GM19463 (cell line): Measurements from ENCODE around the gene CLDN1.

Source experiments
- ATAC-seq: cut with Tn5 transposase; IDR thresholded peaks from one replicate; pipeline ENCODE4 v1.9.1; 2021; ENCODE audit warnings: mild to moderate bottlenecking, moderate library complexity; ENCODE audit not compliant: unreplicated experiment

The CLDN1 gene

GRCh38 chr3:190321789-190322603 is at the start of gene CLDN1:
CLDN1 (minus strand) TSS chr3:190322446; CDS start chr3:190322206, 240 bp downstream.
- peak; percentile 85 for ATAC-seq

GRCh38 chr3:190371152-190371551 is 48.9 kb upstream of the CLDN1 start:
- no peak for ATAC-seq

GRCh38 chr3:190370369-190370768 is 48.1 kb upstream of the CLDN1 start:
- no peak for ATAC-seq

GRCh38 chr3:190369668-190370295 is 47.5 kb upstream of the CLDN1 start:
- ATAC-seq: no peak

- no peak for ATAC-seq
Measured at GRCh38 chr3:190368881-190369280, 46.6 kb upstream of the CLDN1 start.

- no peak for ATAC-seq
Measured at GRCh38 chr3:190366133-190366532, 43.9 kb upstream of the CLDN1 start.

GRCh38 chr3:190362258-190362657 is 40.0 kb upstream of the CLDN1 start:
- ATAC-seq: no peak

- no peak for ATAC-seq
Measured at GRCh38 chr3:190361791-190362190, 39.5 kb upstream of the CLDN1 start.

GRCh38 chr3:190360228-190360627 is 38.0 kb upstream of the CLDN1 start:
- ATAC-seq: no peak

- no peak for ATAC-seq
Measured at GRCh38 chr3:190359813-190360212, 37.6 kb upstream of the CLDN1 start.

- ATAC-seq: no peak
Measured at GRCh38 chr3:190357468-190357867, 35.2 kb upstream of the CLDN1 start.

GRCh38 chr3:190356246-190356645 is 34.0 kb upstream of the CLDN1 start:
- ATAC-seq: no peak

- ATAC-seq: no peak
Measured at GRCh38 chr3:190352861-190353457, 30.7 kb upstream of the CLDN1 start.

- no peak for ATAC-seq
Measured at GRCh38 chr3:190346541-190346940, 24.3 kb upstream of the CLDN1 start.

- ATAC-seq: no peak
Measured at GRCh38 chr3:190345878-190346277, 23.6 kb upstream of the CLDN1 start.

GRCh38 chr3:190345027-190345821 is 23.0 kb upstream of the CLDN1 start:
- ATAC-seq: no peak

- no peak for ATAC-seq
Measured at GRCh38 chr3:190340071-190340470, 17.8 kb upstream of the CLDN1 start.

- no peak for ATAC-seq
Measured at GRCh38 chr3:190339130-190339529, 16.9 kb upstream of the CLDN1 start.

- ATAC-seq: no peak
Measured at GRCh38 chr3:190338717-190339116, 16.5 kb upstream of the CLDN1 start.

- ATAC-seq: no peak
Measured at GRCh38 chr3:190337301-190337700, 15.1 kb upstream of the CLDN1 start.

GRCh38 chr3:190336516-190337189 is 14.4 kb upstream of the CLDN1 start:
- no peak for ATAC-seq
